NOMO-1 treated with DMSO at 0.1 percent for 48 hours (cell line): ENCODE results near the gene PDE3B.
"Not testable (repeated sequence)": the region's sequence is repeated elsewhere in the genome, so short reads cannot be mapped to it uniquely, and the experiment has no call there.

Source experiments
- DNase-seq: peaks from one replicate; lab custom pipeline; 2025; ENCODE audit not compliant: unreplicated experiment; lab: John Stamatoyannopoulos, UW

PDE3B gene

DNA sequence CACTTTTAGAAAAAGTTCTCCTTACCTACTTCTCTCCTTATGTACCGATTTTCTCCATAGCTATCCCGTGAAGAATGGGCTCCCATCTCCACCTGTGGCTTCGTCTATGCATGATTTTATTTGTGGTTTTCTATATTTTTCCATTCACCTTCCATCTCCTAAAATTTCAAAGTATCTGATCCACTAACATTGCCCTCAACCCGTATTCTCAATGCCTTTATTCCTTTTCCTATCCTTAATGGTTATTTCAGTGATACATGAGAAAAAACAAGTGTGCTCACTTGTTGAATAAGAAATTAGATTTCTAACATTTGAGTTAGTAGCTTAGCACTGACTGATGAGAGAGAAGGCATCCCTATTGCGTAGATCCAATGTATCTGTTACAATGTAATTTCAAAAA, 231.6 kb downstream of the PDE3B start:
- no peak for DNase-seq

DNA sequence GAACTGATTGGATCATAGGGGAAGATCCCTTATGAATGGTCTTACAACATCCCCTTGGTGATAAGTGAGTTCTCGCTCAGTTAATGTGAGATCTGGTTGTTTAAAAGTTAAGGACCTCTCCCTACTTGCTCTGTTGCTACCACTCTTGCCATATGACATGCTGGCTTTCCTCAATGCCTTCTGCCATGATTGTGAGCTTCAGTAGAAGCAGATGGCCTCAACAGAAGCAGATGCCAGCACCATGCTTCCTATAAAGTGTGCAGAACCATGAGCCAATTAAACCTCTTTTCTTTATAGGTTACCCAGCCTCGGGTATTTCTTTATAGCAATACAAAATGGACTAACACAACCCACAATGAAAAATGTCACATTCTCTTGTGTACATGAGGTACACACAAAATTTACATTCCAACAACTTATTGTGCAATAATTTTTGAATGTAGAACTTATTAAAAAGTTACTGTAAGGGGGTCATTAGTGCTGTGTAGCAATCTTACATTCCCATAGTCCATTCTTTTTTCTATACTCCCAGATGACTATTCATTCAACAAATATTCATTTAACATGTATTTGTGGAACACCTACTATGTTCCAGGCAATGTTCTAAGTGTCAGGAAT, 238.1 kb downstream of the PDE3B start:
- DNase-seq = no peak

DNA sequence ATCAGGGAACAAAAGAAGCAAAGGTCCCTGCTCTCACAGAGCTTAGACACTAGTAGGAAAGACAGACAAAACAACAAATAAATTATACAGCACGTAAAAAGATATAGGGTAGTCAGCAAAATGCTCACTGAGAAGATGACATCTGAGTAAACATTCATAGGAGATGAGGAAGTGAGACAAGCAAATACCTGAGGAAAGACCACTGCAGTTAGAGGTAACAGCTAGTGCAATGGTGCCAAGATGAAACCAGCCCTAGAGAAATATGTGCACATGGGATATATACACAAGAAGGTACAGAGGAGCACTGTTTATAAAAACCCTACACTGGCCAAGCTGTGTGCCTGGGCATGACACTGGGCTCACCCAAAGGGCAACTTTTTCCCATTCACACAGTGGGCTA, 238.6 kb downstream of the PDE3B start:
- no peak for DNase-seq

DNA sequence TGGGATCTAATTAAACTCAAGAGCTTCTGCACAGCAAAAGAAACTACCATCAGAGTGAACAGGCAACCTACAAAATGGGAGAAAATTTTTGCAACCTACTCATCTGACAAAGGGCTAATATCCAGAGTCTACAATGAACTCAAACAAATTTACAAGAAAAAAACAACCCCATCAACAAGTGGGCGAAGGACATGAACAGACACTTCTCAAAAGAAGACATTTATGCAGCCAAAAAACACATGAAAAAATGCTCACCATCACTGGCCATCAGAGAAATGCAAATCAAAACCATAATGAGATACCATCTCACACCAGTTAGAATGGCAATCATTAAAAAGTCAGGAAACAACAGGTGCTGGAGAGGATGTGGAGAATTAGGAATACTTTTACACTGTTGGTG, 240.1 kb downstream of the PDE3B start:
- DNase-seq = not testable (repeated sequence)

DNA sequence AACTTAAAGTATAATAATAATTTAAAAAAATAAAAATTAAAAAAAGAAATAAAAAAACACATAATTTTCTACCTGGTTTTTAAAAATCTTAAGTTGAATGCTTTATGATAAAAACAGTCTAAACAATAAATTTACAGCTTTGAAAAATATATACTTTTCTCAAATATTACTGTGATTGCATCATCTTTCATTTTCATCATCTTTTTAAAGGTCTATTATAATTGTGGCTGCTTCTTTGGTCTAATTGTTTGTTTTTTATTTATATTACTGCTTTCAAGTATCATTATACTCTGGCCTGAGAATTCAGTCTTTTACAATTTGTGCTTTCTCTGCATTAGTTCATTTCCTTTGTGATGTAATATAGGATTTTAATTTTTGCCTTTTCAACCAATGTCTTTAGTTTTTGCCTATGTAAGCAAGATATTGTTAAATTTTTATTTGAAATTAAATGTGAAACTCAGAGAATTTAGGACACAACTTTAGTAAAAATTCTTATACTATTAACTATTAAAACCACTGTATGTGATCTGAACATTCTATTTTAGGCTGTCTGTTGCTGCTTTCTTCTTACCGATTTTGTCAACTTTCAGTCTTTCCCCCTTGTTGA, 241.2 kb downstream of the PDE3B start:
- DNase-seq = no peak

DNA sequence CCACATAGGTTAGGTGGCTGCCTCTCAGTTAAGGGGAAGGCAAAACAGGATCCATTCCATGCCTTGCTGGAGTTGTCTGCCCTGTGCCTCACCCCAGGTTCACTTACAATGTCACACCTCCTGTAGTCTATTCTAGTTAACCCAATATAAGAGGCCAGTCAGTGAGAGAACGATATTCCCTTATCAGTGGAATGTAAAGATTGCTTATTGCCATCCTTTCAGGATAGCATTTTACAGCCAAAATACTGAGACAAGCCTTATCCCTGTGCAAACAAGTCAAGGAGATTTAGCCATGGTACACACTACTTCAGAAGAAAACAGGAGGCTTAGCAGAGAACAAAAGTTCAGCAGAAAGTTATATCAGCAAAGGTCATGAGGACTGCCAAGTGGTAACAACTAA, 242.9 kb downstream of the PDE3B start:
- DNase-seq = no peak

DNA sequence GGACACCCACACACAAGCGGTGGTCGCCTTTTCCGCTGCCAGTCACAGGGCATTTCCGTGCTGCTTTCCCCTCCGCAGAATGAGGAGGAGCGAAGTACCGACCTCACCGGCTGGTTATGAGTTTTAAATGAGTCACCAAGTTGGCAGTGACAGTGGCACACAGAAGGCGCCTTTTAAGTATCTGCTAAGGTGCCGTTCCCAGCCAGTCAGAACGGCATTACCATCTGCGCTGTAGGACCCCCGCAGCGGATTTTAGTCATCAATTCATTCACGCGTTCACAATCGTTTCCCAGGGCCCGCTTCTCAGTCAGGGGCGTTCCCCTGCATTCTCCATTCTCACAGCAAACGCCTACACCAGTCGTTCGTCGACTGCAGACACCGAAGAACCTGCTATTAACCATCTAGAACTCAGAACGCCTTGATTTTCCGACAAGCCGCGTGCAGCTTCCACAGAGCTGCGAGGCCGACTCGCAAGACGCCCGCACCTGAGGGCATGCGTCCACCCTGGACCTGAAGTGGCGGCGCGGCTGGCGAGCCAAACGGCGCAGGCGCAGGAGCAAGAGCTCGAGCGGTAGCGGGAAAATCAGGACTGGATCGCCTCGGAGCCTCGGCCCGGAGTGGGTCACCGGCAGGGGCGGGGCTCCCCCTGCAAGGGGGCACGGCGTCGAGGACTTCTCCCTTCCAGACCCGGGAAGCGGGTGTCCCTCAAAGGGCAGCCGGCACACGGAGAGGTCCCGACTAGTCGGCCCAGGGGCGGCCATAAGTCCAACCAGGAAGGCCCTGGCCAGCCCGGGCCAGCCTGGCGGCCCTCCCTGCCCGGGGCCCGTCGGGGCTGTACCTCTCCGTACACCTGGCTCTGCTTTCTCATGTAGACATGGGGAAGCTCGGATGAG, 247.8 kb downstream of the PDE3B start:
- DNase-seq = peak; percentile 83

DNA sequence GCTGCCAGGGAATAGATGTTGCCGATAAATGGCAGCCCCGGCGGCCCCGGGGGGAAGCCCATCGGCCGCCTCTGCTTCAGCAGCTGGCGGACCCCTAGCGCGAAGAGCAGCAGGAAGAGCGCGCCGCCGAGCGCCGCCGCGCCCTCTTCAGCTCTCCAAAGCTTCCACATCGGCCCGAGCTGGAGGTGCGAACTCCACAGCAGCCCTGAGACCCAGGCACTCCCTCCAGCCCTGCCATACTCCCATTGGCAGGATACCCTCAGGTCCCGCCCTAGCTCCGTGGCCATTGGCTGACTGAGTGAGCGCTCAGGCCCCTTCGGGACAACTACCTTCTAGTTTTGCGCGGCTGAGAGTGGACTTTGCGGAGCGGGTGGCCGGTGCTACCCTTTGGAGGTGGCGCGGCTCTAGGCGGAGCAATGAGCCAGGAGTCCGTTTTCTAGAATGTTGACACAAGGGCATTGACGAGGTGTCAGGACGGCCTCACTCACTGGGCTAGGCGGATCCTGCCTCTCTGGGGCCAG, 248.5 kb downstream of the PDE3B start, which contains the start of gene CYP2R1:
Gene CYP2R1, minus strand, starts transcription at position 196 of the 521 bp plus-strand sequence. Its CDS starts 26 bp downstream, at position 170.
- peak; percentile 96 for DNase-seq

DNA sequence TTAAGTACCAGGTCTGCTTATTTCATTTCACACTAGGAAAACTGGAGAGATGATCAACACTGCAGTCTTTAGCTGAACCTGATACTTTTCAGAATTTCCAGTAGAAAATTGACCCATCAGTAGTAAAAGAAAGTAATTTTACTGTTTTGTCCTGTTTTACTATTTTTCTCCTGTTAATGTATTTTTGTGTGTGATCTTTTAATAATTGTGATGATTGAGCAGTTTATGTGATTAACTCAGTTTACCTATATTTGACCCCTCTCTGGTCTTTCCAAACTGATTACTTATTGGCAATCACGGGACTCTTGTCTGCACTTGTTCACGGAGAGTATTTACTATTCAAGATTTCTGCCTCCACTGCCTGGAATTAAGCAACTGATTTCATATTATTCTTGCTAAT, 249.0 kb downstream of the PDE3B start:
- no peak for DNase-seq

DNA sequence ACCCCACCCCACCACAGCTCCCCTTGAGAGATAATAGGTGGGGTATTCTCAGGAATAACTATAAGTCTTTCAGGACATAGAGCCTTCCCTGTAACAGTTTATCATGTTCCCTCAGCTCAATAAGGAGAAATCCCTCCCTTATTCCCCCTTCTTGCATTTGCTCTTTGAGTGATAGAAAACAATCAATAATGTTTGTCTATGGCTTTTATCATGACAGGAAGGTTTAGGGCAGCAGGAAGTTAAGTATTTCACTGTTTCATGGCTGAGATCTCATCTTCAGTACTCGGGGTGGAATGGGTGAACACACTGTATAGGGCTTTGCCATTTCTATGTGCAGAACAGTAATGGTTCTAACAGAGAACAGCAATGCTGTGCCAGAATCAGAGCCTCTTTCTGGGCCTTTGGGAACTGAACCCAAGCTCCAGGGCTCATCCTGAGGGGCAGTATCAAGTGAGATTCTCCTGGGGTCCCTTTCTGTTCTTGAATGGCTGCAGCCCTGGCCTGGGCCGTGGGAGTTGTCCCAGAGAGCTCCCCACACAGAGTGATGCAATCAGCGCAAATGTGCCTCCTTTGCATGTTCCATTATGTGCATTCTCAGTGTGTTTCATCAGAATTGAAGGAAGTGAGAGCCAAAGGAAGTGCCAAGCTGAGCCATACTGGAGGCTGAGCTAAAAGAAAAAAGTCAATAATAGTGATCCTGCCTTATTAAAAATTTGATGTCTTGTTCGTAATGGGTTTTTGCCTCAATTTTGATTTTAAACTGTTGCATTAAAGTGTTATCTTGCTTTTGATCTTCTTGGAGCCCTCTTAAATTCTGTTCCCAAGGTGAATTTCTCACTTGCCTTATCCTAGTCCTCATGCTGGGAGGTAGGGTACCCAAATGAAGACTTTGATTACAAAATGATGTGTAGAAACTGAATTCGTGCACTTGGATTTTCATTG, 251.3 kb downstream of the PDE3B start:
- DNase-seq = peak; percentile 89

DNA sequence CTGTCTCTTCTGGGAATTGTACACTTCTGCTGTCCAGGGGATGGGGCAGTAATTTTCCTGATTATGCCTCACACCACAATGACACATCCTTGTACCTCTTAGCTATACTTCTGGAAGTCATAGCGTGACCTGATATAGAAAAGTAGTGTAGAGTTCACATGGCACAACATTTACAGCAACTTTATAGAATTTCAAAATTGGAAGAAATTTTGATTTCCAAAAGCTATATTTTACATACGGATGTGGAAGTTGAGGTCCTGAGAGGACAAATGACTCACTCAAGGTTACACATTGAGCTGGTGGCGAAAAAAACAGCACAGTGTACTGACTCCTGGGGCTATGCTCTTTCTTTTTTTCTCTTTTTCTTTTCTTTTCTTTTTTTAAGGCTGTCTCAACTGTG, 254.8 kb downstream of the PDE3B start:
- no peak for DNase-seq

DNA sequence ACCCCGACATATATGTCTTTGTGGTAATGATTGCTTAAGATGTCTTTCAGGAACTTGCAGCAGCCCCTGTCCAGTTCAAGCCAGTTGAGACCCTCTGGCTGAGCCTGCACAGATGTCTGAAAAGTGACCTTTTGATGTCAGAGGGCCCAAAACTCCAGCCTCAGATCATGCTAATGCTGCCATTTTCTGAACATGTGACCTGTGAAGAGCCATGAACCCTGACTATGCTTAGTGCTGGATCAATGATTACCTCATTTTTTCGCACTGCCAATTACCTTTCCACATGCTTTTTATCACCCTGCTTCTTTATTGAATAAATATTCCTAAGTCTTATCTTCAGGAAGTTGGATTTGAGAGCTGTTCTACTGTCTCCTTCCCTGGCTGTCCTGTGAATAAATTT, 255.3 kb downstream of the PDE3B start:
- no peak for DNase-seq

DNA sequence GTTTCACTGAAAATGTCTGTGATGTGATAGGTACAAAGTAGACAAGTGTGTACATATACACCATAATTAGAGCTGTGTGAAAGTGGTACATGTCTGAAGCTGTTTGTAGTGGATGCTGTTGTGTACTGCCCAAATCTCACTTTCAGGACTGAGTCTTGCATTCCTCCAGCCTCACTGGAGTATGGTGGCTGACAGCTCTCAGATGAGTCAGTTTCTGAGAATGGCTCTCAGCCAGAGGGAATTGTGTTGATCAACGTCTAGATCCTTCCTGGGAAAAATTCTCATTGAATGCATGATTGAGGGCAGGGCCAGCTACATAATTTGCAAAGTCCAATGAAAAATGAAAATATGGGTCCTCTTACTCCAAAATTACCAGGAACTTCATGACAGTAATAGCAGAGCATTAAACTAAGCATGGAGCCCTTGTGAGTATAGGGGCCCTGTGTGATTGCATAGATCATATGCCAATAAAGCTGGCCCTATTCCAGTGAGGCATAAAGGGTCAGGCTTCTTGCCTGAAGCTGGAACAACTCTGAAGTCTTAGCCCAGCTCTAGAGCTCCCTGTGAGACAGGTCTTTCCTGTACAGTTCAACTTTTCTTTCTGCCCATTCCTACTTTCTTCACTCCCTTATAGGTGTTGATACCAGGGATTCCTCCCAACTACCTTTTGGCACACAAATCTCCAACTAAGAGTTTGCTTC, 259.2 kb downstream of the PDE3B start:
- no peak for DNase-seq

DNA sequence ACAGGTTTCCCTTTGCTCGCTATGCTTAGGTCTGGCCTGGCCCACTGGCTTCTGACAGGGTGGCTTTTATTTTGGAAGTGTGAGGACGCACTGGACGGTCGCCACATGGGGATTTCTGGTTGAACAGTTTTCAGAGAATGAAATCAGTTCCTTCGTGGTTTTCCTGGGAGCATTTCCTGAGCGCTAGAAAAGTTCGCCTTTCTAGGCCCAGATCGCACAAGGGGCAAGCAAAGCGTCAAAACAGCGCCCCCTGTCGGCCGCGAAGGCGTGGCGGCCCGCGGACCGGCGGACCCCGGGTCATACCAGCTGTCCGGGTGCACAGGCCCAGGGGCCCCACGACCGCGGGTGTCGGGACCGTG, 261.1 kb downstream of the PDE3B start:
- peak; percentile 24 for DNase-seq

DNA sequence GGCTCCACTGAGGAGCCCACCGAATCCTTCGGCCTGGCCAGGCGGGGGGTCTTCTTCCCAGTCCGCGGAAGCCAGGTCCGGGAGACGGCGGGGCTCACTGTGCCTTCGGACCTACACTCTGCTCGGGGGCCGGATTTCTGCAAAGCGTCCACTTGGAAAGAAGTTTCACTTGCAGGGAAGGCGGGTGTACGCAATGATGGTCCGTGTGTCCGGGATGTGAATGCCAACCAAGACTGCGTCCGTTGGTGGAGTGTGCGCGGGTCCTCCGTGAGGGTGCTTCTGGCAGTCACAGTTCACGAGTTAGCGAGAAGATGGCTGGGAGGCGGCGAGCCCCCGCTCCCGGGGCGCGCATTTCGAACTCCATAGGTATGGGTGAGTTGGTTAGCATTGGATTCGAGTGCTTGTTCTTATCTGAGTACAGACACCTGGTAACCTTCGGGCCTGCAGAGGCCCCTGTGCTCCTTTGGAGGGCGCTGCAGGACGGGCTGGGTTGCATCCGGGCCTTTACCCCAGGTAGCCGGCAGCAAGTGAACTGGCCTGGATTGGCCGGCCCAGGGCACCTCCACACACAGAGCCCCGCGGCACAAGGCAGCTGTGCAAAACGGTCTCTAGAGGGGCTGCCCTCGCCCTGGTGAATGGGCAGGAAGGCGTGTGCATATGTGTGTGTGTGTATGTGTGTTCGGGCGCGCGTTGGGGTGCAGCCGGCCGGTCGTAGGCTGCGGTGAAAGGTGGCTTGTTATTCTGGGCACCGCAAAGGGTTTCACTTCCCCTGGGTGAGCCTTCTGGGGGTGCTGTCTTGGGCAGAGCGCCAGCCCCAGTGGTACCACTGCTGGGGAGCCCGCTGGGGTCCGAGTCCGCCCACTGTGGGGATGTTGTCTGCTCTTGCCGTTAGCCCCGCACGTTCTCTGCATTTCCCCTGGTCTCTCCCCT, 261.8 kb downstream of the PDE3B start:
- peak; percentile 56 for DNase-seq

DNA sequence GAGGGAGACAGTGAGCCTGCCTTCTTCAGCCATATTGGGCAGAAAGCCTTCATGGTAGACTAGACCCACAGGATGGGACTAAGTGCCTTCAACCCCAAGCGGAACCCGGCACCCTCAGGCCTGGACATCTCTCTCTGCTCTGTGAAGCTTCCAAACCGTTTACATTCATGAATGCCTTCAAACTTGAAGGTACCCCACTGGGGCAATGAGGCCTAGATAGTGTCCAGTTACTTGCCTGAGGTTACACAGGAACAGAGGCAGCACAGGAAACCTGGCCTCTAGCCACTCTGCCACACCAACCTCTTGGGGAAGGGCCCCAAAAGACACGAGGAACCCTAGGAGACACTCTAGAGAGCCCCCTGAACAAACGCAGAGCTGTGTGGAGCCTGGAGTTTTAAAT, 263.0 kb downstream of the PDE3B start:
- no peak for DNase-seq

DNA sequence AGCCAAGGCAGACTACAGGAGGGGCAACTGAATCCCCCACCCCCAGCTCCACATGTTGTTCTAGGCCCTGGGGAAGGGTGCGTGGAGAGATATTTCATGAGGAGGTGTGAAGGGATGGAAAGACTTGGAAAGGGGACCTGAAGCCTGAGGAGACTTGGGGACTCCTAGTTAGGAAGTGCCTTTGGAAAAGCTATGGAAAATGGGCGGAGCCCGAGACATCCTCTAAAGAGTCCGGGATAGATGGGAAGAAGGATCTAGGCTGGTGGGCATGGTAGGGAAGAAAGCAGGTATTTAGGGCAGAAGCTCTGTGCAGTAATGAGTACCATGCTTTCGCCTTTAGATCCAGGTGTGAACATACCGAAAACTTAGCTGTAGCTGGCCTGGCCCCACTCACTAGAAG, 263.4 kb downstream of the PDE3B start:
- DNase-seq = no peak

DNA sequence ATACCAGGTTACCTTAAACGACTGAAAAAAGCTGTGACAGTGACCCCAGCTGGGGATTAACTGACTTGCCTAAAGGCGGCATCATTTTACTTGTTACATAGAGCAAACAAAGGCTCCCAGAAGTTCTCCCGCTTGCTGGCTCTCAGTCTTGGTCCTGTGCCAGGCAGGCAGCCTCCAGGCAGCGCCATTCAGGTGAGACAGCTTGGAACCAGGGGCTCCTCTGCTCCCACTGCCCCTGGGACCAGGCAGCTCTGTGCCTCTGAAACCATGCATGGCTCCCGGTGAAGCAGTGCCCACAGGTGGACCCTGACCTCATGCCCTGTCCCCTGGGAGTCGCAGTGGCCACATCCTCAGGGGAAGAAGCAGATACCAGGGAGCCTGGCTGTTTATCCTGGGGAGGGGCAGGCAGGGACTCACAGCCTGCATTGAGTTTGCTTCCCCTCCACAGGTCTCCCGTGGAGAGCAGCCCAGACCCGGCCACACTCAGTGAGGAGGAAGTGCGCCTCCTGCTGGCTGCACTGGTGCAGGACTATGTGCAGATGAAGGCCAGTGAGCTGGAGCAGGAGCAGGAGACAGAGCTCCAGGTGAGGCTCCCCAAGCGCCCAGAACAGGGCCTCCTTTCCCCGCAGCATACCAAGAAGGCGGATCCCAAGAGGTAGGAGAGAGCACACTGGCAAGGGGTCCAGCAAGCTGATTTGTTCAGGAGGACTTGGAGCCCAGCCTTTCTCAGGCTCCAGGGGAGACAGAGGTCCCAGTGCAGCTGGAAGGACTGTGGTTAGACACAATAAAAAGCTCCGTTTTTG, 264.0 kb downstream of the PDE3B start:
- DNase-seq = peak; percentile 22
